Lower leg skin (tissue), 3 donors: ENCODE data around the gene C2CD2L.

Experiments
- POLR2A ChIP-seq, 2 donors: fragments of 450-650 bp; IDR thresholded peaks; one replicate each; pipeline ENCODE4 v1.6.1; 2016 to 2017; ENCODE audit warnings: antibody characterized with exemption in 2 of 2, mild to moderate bottlenecking in 1 of 2, moderate library complexity in 1 of 2
- TF ChIP-seq, protein P1 (sequence below), 3 donors: fragments of 450-650 bp; IDR thresholded peaks; one replicate each; pipeline ENCODE4 v1.5.1; 2016; ENCODE audit warnings: antibody characterized with exemption in 3 of 3, mild to moderate bottlenecking in 3 of 3, moderate library complexity in 2 of 3

DNA sequence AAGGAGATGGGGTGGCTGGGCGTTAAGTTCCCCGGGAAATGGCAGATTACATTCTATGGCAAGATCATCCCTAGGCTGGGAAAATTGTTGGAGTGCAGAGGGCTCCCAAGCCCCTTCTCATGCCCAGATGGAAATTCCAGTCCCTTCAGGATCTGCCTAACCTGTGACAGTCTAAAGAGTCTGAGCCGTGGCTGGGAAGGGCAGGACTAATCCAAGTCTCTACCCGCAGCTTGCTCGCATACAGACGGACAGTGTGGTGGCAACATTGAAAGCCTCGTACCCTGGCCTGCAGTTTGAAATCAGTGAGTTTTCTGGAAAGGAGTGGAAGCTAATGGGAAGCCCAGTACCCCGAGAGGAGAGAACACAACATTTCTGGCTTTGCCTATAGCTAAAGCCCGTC lies 18.7 kb upstream of the C2CD2L start:
- TF ChIP-seq, protein P1, sequence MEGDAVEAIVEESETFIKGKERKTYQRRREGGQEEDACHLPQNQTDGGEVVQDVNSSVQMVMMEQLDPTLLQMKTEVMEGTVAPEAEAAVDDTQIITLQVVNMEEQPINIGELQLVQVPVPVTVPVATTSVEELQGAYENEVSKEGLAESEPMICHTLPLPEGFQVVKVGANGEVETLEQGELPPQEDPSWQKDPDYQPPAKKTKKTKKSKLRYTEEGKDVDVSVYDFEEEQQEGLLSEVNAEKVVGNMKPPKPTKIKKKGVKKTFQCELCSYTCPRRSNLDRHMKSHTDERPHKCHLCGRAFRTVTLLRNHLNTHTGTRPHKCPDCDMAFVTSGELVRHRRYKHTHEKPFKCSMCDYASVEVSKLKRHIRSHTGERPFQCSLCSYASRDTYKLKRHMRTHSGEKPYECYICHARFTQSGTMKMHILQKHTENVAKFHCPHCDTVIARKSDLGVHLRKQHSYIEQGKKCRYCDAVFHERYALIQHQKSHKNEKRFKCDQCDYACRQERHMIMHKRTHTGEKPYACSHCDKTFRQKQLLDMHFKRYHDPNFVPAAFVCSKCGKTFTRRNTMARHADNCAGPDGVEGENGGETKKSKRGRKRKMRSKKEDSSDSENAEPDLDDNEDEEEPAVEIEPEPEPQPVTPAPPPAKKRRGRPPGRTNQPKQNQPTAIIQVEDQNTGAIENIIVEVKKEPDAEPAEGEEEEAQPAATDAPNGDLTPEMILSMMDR (IDR thresholded peaks at IDR 0.05): no peak
- no peak for TF ChIP-seq POLR2A (IDR thresholded peaks at IDR 0.05)
